ENCODE data around the gene ROBO1. TPM values are rescaled to one million over a fixed set of nuclear protein-coding genes. Genes with fewer than 3 reads are reported as not detected.

Gene ROBO1
- total RNA-seq, 4 donors from 2014 or later: 8.6 to 26.3 (median 16.6) TPM

DNA sequence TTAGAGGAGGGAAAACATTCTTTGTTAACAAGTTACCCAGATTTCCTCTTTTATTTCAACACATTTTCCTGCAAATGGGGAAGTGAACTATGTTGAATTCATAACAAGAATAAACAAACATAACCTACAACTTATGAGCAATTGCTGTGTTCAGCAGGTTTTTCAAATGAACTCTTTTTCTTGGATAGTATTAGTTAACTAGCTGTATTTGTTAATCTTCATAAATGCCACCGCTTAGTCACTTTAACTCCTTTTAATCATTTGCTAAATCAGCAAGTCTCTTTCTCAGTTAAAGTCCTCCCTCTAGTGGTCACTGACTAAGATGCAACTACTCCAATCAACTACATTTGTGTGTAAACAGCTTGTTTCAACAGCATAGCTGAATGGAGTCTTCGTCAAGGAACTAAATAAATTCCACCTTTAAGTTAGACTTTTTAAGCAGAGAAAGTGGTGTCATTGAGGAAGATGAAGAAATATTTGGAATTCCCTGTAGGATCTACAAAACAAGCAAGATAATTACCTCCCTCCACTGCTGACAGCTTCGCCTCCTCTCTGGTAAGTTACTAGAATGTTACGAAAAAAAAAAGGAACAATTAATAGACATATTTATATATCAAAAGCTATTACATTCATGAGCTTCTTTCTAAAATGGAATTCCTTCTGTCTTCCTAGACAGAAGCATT lies 1122.0 kb downstream of the ROBO1 start:
- WGBS, 2 donors: 50 to 53% methylated on average over 4 of the region's 4 CpGs
- Histone ChIP-seq H3K9me3 (no peaks in the 10 kb centered on the region), H3K4me1 (peaks cover 3 to 8% of the 10 kb centered on the region in 2 donors), H3K27me3 (no peaks in the 10 kb centered on the region), H3K36me3 (no peaks in the 10 kb centered on the region), H3K27ac (no peak overlapping the region), H3K4me3 (replicated peaks in 1 of 3) (no peak overlapping the region)
- TF ChIP-seq, protein P1, sequence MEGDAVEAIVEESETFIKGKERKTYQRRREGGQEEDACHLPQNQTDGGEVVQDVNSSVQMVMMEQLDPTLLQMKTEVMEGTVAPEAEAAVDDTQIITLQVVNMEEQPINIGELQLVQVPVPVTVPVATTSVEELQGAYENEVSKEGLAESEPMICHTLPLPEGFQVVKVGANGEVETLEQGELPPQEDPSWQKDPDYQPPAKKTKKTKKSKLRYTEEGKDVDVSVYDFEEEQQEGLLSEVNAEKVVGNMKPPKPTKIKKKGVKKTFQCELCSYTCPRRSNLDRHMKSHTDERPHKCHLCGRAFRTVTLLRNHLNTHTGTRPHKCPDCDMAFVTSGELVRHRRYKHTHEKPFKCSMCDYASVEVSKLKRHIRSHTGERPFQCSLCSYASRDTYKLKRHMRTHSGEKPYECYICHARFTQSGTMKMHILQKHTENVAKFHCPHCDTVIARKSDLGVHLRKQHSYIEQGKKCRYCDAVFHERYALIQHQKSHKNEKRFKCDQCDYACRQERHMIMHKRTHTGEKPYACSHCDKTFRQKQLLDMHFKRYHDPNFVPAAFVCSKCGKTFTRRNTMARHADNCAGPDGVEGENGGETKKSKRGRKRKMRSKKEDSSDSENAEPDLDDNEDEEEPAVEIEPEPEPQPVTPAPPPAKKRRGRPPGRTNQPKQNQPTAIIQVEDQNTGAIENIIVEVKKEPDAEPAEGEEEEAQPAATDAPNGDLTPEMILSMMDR (IDR thresholded peaks at IDR 0.05): peak; percentile 40 to 88 (median 78)
- no peak for TF ChIP-seq POLR2A (IDR thresholded peaks at IDR 0.05)
- DNase-seq: no peak
- intact Hi-C loops (cut with DNase I): no loop called here

DNA sequence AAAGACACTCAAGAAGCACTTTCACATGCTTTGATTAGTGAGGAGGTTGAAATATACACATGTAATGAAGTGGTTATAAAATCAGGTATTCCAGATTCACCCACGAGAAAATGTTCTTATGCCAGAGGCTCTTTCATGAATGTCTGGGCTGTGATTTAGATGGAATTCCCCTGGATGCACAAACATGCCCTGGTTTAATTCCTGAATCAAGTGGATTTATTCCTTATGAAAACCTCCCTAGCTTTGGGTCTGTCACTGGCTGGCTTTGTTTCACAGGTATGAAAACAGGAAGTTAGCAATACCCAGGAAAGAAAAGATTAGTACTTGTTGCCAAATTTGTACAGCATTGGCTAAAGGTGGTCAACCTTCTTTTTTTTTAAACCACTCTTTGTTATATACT lies 1123.0 kb downstream of the ROBO1 start:
- Histone ChIP-seq H3K9me3 (no peaks in the 10 kb centered on the region), H3K27me3 (no peaks in the 10 kb centered on the region), H3K27ac (no peak overlapping the region), H3K36me3 (no peaks in the 10 kb centered on the region), H3K4me1 (peaks cover 3 to 8% of the 10 kb centered on the region in 2 donors), H3K4me3 (replicated peaks in 1 of 3) (no peak overlapping the region)
- intact Hi-C loops (cut with DNase I): no loop called here
- 7 to 26% methylated on average over 1 of the region's 1 CpG for WGBS, 2 donors
- TF ChIP-seq POLR2A (IDR thresholded peaks at IDR 0.05): no peak
- TF ChIP-seq, protein P1 (IDR thresholded peaks at IDR 0.05): no peak
- DNase-seq: peak in 1 of 2 donors; percentile 16

DNA sequence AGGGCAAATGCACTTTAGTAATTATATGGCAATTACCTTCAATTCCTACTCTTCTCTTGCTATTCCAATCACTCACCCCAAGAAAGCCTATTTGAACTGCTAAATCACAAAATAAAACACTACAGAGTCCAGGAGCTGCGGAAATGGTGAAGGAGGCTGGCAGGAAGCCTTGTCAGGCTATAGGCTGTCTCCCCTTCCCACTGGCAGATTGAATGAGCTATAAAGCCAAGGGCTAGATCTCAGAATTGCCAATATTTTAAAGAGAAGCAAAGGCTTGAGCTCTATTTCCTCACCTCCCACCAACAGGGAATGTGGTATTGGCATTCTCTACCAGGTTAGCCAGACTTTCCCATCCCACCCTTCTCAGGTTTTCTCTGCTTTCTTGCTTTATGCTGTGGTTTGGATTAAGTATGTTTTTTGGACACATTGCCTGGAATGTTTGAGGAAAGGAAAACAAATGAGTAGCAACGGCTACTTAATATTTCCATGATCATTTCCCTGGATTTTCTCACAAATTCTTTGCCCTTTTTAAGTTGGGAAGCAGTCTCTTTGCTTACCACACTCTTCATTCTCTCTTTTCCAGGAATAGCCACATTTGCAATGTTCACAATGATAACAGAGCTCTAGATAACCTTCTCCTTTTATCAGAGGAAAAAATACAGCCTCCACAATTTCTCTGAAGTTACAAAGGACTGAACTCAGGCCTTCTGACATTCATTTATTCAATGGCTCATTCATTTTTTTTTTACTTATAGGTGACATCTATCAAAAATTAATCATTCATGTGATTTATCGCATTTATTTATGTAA lies 1125.4 kb downstream of the ROBO1 start:
- Histone ChIP-seq H3K4me1 (peaks cover 3 to 8% of the 10 kb centered on the region in 2 donors), H3K27me3 (no peaks in the 10 kb centered on the region), H3K9me3 (no peaks in the 10 kb centered on the region), H3K27ac (no peak overlapping the region), H3K36me3 (no peaks in the 10 kb centered on the region), H3K4me3 (replicated peaks in 1 of 3) (no peak overlapping the region)
- TF ChIP-seq POLR2A (IDR thresholded peaks at IDR 0.05): no peak
- WGBS, 2 donors: 47 to 54% methylated on average over 3 of the region's 3 CpGs
- no peak for DNase-seq
- intact Hi-C loops (cut with DNase I): no loop called here

DNA sequence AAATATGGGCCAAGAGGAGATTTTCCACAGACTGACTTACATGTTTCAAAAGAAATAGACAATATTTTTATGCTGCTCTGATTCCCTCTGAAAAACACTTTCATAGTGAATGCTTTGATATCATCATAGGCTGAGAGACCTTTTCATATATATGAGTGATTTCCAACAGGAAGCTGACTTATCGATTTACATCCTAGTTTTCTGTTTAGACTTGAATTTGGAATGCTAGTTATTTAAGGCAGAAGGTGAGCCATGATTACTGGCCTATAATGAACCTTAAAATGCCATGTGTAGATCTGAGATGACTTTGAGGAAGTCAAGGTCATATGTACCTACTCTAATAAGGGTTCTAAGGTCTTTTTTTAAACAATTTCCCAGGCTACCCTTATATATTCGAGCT lies 1126.1 kb downstream of the ROBO1 start:
- DNase-seq: no peak
- Histone ChIP-seq H3K9me3 (no peaks in the 10 kb centered on the region), H3K4me1 (peaks cover 3 to 8% of the 10 kb centered on the region in 2 donors), H3K27ac (no peak overlapping the region), H3K27me3 (no peaks in the 10 kb centered on the region), H3K4me3 (replicated peaks in 1 of 3) (no peak overlapping the region), H3K36me3 (no peaks in the 10 kb centered on the region)
- intact Hi-C loops (cut with DNase I): no loop called here
- TF ChIP-seq, protein P1 (IDR thresholded peaks at IDR 0.05): no peak
- TF ChIP-seq POLR2A (IDR thresholded peaks at IDR 0.05): no peak
- WGBS, 2 donors: 86 to 90% methylated on average over 2 of the region's 2 CpGs

- Histone ChIP-seq H3K27ac (no peak overlapping the region), H3K36me3 (no peaks in the 10 kb centered on the region), H3K9me3 (no peaks in the 10 kb centered on the region), H3K4me1 (no peaks in the 10 kb centered on the region), H3K4me3 (replicated peaks in 1 of 3) (no peak overlapping the region), H3K27me3 (no peaks in the 10 kb centered on the region)
- no peak for DNase-seq
- intact Hi-C loops (cut with DNase I): no loop called here
- no peak for TF ChIP-seq POLR2A (IDR thresholded peaks at IDR 0.05)
- TF ChIP-seq, protein P1 (IDR thresholded peaks at IDR 0.05): no peak
- WGBS, 2 donors: 87 to 92% methylated on average over 3 of the region's 3 CpGs
Measured at GRCh38 chr3:78634316-78634715, 1133.5 kb downstream of the ROBO1 start.

All from thyroid gland (tissue), 4 donors.